CD4-positive, alpha-beta T cell treated with Interleukin-15 for 1 hour (primary cell): ENCODE results near the gene TAS2R46.

ENCODE experiments used
- DNase-seq: peaks from one replicate; pipeline ENCODE4 v3.0.0-alpha.2; 2020

Gene TAS2R46

DNA sequence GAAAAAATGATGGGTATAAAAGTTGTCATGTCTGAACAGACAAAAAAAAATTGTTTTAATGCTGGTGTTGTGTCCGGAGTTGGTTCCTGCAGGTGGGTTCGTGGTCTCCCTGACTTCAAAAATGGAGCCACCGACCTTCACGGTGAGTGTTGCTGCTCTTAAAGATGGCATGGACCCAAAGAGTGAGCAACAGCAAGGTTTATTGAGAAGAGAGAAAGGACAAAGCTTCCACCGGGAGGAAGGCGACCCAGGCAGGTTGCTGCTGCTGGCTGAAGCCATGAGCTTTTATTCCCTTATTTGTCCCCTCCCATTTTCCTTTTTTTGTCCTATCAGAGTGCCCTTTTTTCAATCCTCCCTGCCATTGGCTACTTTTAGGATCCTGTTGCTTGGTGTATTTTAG lies 30.8 kb downstream of the TAS2R46 start, which contains the start of gene TAS2R31:
TSS of gene TAS2R31 (minus strand) at position 101 of the 400 bp plus-strand sequence. CDS start at position 29, 72 bp downstream.
- DNase-seq, result no peak

GRCh38 chr12:11026118-11026517 lies 36.0 kb downstream of the TAS2R46 start:
- DNase-seq, result no peak

GRCh38 chr12:11023387-11023786 lies 38.7 kb downstream of the TAS2R46 start:
- DNase-seq, result no peak

- no peak for DNase-seq
Measured at GRCh38 chr12:11022520-11022919, 39.6 kb downstream of the TAS2R46 start, which contains the start of gene TAS2R19. Gene TAS2R19 (minus strand): TSS chr12:11022620. CDS start chr12:11022571, 49 bp downstream.

GRCh38 chr12:11016937-11017336 lies 45.2 kb downstream of the TAS2R46 start:
- DNase-seq, result no peak

GRCh38 chr12:11015775-11016430 lies 46.2 kb downstream of the TAS2R46 start:
- DNase-seq, result no peak

- DNase-seq, result no peak
Measured at GRCh38 chr12:11014234-11014633, 47.9 kb downstream of the TAS2R46 start.
